ENCODE results near the gene IDUA.
"Not testable (repeated sequence)": the region's sequence is repeated elsewhere in the genome, so short reads cannot be mapped to it uniquely, and the experiment has no call there.

Gene IDUA

GRCh38 chr4:996997-997374, 10.1 kb downstream of the IDUA start:
- no peak overlapping the region for H2BK12ac ChIP-seq (ENCODE audit: low read length in 2 of 2)

DNA sequence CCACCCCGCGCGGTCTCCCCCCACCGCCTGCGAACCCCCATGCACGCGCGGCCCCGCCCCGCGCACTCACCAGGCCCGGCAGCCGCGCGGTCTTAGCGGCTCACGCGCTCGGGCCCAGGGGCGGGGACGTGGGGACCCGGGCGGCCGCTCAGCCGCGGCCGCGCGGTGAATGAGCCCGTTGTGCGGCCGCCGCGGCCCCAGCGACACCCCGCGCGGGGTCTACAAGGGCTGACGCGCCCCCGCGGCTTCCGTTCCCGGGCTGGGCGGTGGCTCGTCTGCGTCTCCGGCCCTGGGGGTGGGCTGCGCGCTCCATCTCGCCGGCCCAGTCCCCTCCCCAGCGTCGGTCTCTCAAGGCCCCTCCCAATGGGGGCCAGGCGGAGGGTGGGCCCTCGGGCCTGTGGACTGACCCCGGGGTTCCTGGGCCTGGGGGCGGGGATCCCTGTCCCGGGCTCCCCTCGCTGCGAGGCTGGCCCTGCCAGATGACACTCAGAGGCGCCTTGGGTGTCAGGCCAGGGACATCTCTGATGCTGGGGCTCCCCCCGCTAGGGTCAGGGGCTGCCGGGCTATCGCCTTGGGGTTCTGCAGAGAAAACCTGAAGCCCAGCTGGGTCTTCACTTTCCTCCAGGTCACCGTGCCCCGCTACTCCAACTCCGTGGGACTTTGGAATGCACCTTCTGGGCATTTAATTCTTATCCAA, 10.7 kb downstream of the IDUA start:
- Histone ChIP-seq H2AFZ (ENCODE audit: low read depth, low read length) (no peak overlapping the region), H3K14ac (ENCODE audit: low read length in 2 of 2) (peak overlapping the region in 1 of 2 experiments; percentile 36), H4K91ac (ENCODE audit: low read length) (no peak overlapping the region), H3K4me3 (ENCODE audit: insufficient read depth in 1 of 2, low read depth in 1 of 2, low read length in 2 of 2) (peak overlapping the region; percentile 39 to 53), H2BK5ac (ENCODE audit: low read depth, low read length, poor library complexity, severe bottlenecking) (no peak overlapping the region), H3K4me1 (ENCODE audit: control insufficient read depth, insufficient read depth, low read depth, low read length) (peaks cover 32% of the 10 kb centered on the region), H3K27ac (ENCODE audit: low read length, poor library complexity, severe bottlenecking) (no peak overlapping the region), H4K8ac (ENCODE audit: low read length) (peak overlapping the region; percentile 64), H3K27me3 (ENCODE audit: control insufficient read depth in 1 of 2, insufficient read depth in 1 of 2, low read length in 2 of 2) (peaks cover 52 to 55% of the 10 kb centered on the region in 2 experiments), H3K79me1 (replicated peaks; ENCODE audit: low read length, poor library complexity, severe bottlenecking) (peaks cover 2% of the 10 kb centered on the region), H3K23ac (ENCODE audit: low read length in 2 of 2) (no peak overlapping the region), H2BK12ac (ENCODE audit: low read length in 2 of 2) (peak overlapping the region in 1 of 2 experiments; percentile 54), H2BK120ac (ENCODE audit: low read depth, low read length) (no peak overlapping the region), H3K9me3 (ENCODE audit: control insufficient read depth, low read length) (no peaks in the 10 kb centered on the region), H3K36me3 (ENCODE audit: control insufficient read depth in 1 of 2, insufficient read depth in 2 of 2, low read depth in 1 of 2, low read length in 2 of 2) (peaks cover 0 to 4% of the 10 kb centered on the region in 2 experiments), H3K9ac (ENCODE audit: low read length) (peak overlapping the region; percentile 36), H3K4me2 (ENCODE audit: low read length, poor library complexity, severe bottlenecking) (peak overlapping the region; percentile 75), H2AK5ac (ENCODE audit: low read length, severe bottlenecking) (no peak overlapping the region), H2BK15ac (ENCODE audit: low read depth, poor library complexity, severe bottlenecking) (no peak overlapping the region), H3K18ac (ENCODE audit: low read depth in 1 of 2, low read length in 2 of 2) (peak overlapping the region in 1 of 2 experiments; percentile 3), H3K4ac (ENCODE audit: low read depth in 1 of 2, low read length in 2 of 2) (no peak overlapping the region)
- 9% methylated on average over 52 of the region's 68 CpGs for WGBS
- peak; percentile 16 for DNase-seq

More at GRCh38 chr4:996997-997374, 10.1 kb downstream of the IDUA start:
- no peak overlapping the region for H2BK15ac ChIP-seq (ENCODE audit: low read depth, poor library complexity, severe bottlenecking)
- H2BK5ac ChIP-seq (ENCODE audit: low read depth, low read length, poor library complexity, severe bottlenecking): no peak overlapping the region
- WGBS: 23% methylated on average over 17 of the region's 25 CpGs
- H3K27me3 ChIP-seq (ENCODE audit: control insufficient read depth in 1 of 2, insufficient read depth in 1 of 2, low read length in 2 of 2): peaks cover 48 to 52% of the 10 kb centered on the region in 2 experiments
- H3K4me2 ChIP-seq (ENCODE audit: low read length, poor library complexity, severe bottlenecking): no peak overlapping the region
- H2AK5ac ChIP-seq (ENCODE audit: low read length, severe bottlenecking): no peak overlapping the region
- H3K4me3 ChIP-seq (ENCODE audit: insufficient read depth in 1 of 2, low read depth in 1 of 2, low read length in 2 of 2): no peak overlapping the region
- H3K36me3 ChIP-seq (ENCODE audit: control insufficient read depth in 1 of 2, insufficient read depth in 2 of 2, low read depth in 1 of 2, low read length in 2 of 2): peaks cover 0 to 3% of the 10 kb centered on the region in 2 experiments
- H3K9me3 ChIP-seq (ENCODE audit: control insufficient read depth, low read length): no peaks in the 10 kb centered on the region
- no peak overlapping the region for H3K27ac ChIP-seq (ENCODE audit: low read length, poor library complexity, severe bottlenecking)
- DNase-seq: no peak
- H3K23ac ChIP-seq (ENCODE audit: low read length in 2 of 2): no peak overlapping the region
- H2AFZ ChIP-seq (ENCODE audit: low read depth, low read length): no peak overlapping the region
- peaks cover 33% of the 10 kb centered on the region for H3K4me1 ChIP-seq (ENCODE audit: control insufficient read depth, insufficient read depth, low read depth, low read length)
- H3K79me1 ChIP-seq (replicated peaks; ENCODE audit: low read length, poor library complexity, severe bottlenecking): peaks cover 2% of the 10 kb centered on the region
- no peak overlapping the region for H3K18ac ChIP-seq (ENCODE audit: low read depth in 1 of 2, low read length in 2 of 2)
- H4K8ac ChIP-seq (ENCODE audit: low read length): no peak overlapping the region
- H4K91ac ChIP-seq (ENCODE audit: low read length): no peak overlapping the region
- H3K9ac ChIP-seq (ENCODE audit: low read length): no peak overlapping the region
- H3K14ac ChIP-seq (ENCODE audit: low read length in 2 of 2): no peak overlapping the region
- no peak overlapping the region for H3K4ac ChIP-seq (ENCODE audit: low read depth in 1 of 2, low read length in 2 of 2)
- no peak overlapping the region for H2BK120ac ChIP-seq (ENCODE audit: low read depth, low read length)

GRCh38 chr4:998096-998691, 11.3 kb downstream of the IDUA start:
- no peak overlapping the region for H3K14ac ChIP-seq (ENCODE audit: low read length in 2 of 2)
- no peak overlapping the region for H3K9ac ChIP-seq (ENCODE audit: low read length)
- H3K23ac ChIP-seq (ENCODE audit: low read length in 2 of 2): no peak overlapping the region
- peaks cover 53 to 55% of the 10 kb centered on the region in 2 experiments for H3K27me3 ChIP-seq (ENCODE audit: control insufficient read depth in 1 of 2, insufficient read depth in 1 of 2, low read length in 2 of 2)
- H3K4me2 ChIP-seq (ENCODE audit: low read length, poor library complexity, severe bottlenecking): no peak overlapping the region
- H2AK5ac ChIP-seq (ENCODE audit: low read length, severe bottlenecking): no peak overlapping the region
- peaks cover 30% of the 10 kb centered on the region for H3K4me1 ChIP-seq (ENCODE audit: control insufficient read depth, insufficient read depth, low read depth, low read length)
- no peak overlapping the region for H4K91ac ChIP-seq (ENCODE audit: low read length)
- no peak overlapping the region for H3K18ac ChIP-seq (ENCODE audit: low read depth in 1 of 2, low read length in 2 of 2)
- H3K79me1 ChIP-seq (replicated peaks; ENCODE audit: low read length, poor library complexity, severe bottlenecking): no peaks in the 10 kb centered on the region
- no peaks in the 10 kb centered on the region for H3K9me3 ChIP-seq (ENCODE audit: control insufficient read depth, low read length)
- H3K4ac ChIP-seq (ENCODE audit: low read depth in 1 of 2, low read length in 2 of 2): no peak overlapping the region
- no peak overlapping the region for H2BK5ac ChIP-seq (ENCODE audit: low read depth, low read length, poor library complexity, severe bottlenecking)
- H3K27ac ChIP-seq (ENCODE audit: low read length, poor library complexity, severe bottlenecking): no peak overlapping the region
- DNase-seq: no peak
- peak overlapping the region in 1 of 2 experiments; percentile 53 for H3K4me3 ChIP-seq (ENCODE audit: insufficient read depth in 1 of 2, low read depth in 1 of 2, low read length in 2 of 2)
- 86% methylated on average over 12 of the region's 12 CpGs for WGBS
- H2AFZ ChIP-seq (ENCODE audit: low read depth, low read length): no peak overlapping the region
- no peak overlapping the region for H2BK12ac ChIP-seq (ENCODE audit: low read length in 2 of 2)
- no peak overlapping the region for H2BK120ac ChIP-seq (ENCODE audit: low read depth, low read length)
- H3K36me3 ChIP-seq (ENCODE audit: control insufficient read depth in 1 of 2, insufficient read depth in 2 of 2, low read depth in 1 of 2, low read length in 2 of 2): peaks cover 0 to 4% of the 10 kb centered on the region in 2 experiments
- no peak overlapping the region for H4K8ac ChIP-seq (ENCODE audit: low read length)
- H2BK15ac ChIP-seq (ENCODE audit: low read depth, poor library complexity, severe bottlenecking): no peak overlapping the region

DNA sequence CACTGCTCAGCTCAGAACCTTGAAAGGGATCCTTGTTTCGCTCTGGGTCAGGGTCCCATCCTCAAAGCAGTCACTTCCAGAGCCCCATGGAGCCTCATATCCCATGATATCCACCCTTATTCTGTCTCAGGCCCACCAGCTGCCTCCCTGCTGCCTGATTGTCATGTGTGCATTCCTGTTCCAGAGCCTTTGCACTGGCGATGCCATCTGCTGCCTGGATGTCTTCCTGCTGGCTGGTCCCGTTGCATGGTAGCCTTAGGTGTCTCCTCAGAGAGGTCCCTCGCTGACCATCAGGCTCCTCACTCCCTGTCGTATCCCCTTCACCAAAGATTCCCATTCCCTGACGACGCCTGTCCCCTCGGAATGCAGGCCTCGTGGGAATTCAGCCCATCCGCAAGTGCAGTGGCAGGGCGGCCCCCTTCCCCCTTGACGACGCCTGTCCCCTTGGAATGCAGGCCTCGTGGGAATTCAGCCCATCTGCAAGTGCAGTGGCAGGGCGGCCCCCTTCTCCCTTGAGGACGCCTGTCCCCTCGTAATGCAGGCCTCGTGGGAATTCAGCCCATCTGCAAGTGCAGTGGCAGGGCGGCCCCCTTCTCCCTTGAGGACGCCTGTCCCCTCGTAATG, 12.5 kb downstream of the IDUA start:
- not testable (repeated sequence) for H3K4ac ChIP-seq (ENCODE audit: low read depth in 1 of 2, low read length in 2 of 2); H3K27ac ChIP-seq (ENCODE audit: low read length, poor library complexity, severe bottlenecking); H2BK12ac ChIP-seq (ENCODE audit: low read length in 2 of 2); H2AK5ac ChIP-seq (ENCODE audit: low read length, severe bottlenecking); H3K23ac ChIP-seq (ENCODE audit: low read length in 2 of 2); H4K8ac ChIP-seq (ENCODE audit: low read length); H3K4me2 ChIP-seq (ENCODE audit: low read length, poor library complexity, severe bottlenecking); H3K14ac ChIP-seq (ENCODE audit: low read length in 2 of 2); H2BK5ac ChIP-seq (ENCODE audit: low read depth, low read length, poor library complexity, severe bottlenecking); H3K9me3 ChIP-seq (ENCODE audit: control insufficient read depth, low read length); H3K4me3 ChIP-seq (ENCODE audit: insufficient read depth in 1 of 2, low read depth in 1 of 2, low read length in 2 of 2); DNase-seq; H3K18ac ChIP-seq (ENCODE audit: low read depth in 1 of 2, low read length in 2 of 2); H3K36me3 ChIP-seq (ENCODE audit: control insufficient read depth in 1 of 2, insufficient read depth in 2 of 2, low read depth in 1 of 2, low read length in 2 of 2); H2AFZ ChIP-seq (ENCODE audit: low read depth, low read length); H3K79me1 ChIP-seq (replicated peaks; ENCODE audit: low read length, poor library complexity, severe bottlenecking); H4K91ac ChIP-seq (ENCODE audit: low read length); H2BK15ac ChIP-seq (ENCODE audit: low read depth, poor library complexity, severe bottlenecking); H3K9ac ChIP-seq (ENCODE audit: low read length); H2BK120ac ChIP-seq (ENCODE audit: low read depth, low read length)
- WGBS: 76% methylated on average over 16 of the region's 21 CpGs
- Histone ChIP-seq H3K27me3 (ENCODE audit: control insufficient read depth in 1 of 2, insufficient read depth in 1 of 2, low read length in 2 of 2) (peaks cover 63 to 67% of the 10 kb centered on the region in 2 experiments), H3K4me1 (ENCODE audit: control insufficient read depth, insufficient read depth, low read depth, low read length) (peaks cover 26% of the 10 kb centered on the region)

Measured in mesenchymal stem cell (in vitro differentiated cells and primary cell).